ENCODE measurements around the gene NDUFAF2. TPM values are rescaled to one million over a fixed set of nuclear protein-coding genes. Genes with fewer than 3 reads are reported as not detected.
"Not testable (repeated sequence)": the region's sequence is repeated elsewhere in the genome, so short reads cannot be mapped to it uniquely, and the experiment has no call there.

NDUFAF2 gene
- polyA plus RNA-seq, 3 donors, result 24.9 to 82.8 (median 47.0) TPM

GRCh38 chr5:61187352-61187751 is 242.3 kb downstream of the NDUFAF2 start:
- not testable (repeated sequence) for H3K27ac ChIP-seq (ENCODE audit: low read depth, low read length)

- WGBS, 3 donors, result 93 to 95% (median 93%) methylated on average over 2 of the region's 2 CpGs
- not testable (repeated sequence) for H3K27ac ChIP-seq (ENCODE audit: low read depth, low read length)
These were observed 242.8 kb downstream of the NDUFAF2 start for GRCh38 chr5:61187826-61188225.

- WGBS, 3 donors, result 93 to 95% (median 94%) methylated on average over 2 of the region's 2 CpGs
- no peak overlapping the region for H3K27ac ChIP-seq (ENCODE audit: low read depth, low read length)
These were observed 253.6 kb downstream of the NDUFAF2 start for GRCh38 chr5:61198606-61199005.

GRCh38 chr5:61200582-61201155 is 255.7 kb downstream of the NDUFAF2 start:
- 89 to 90% (median 90%) methylated on average over 8 of the region's 8 CpGs for WGBS, 3 donors

GRCh38 chr5:61202213-61202612 is 257.2 kb downstream of the NDUFAF2 start:
- 88 to 93% (median 89%) methylated on average over 2 of the region's 2 CpGs for WGBS, 3 donors
- H3K27ac ChIP-seq (ENCODE audit: low read depth, low read length), result no peak overlapping the region

More at GRCh38 chr5:61200582-61201155, 255.7 kb downstream of the NDUFAF2 start:
- no peak overlapping the region for H3K27ac ChIP-seq (ENCODE audit: low read depth, low read length)

Other genes starting within 250 kb of the NDUFAF2 start
- gene DEPDC1B, start 245.0 kb upstream of the NDUFAF2 start, polyA plus RNA-seq, result under 1 TPM; 0.15 to 0.34 (median 0.22) TPM
- gene ELOVL7, start 100.9 kb upstream of the NDUFAF2 start, polyA plus RNA-seq, result 1 to 10 TPM; 1.1 to 4.6 (median 3.0) TPM
- gene ERCC8, start 135 bp upstream of the NDUFAF2 start, polyA plus RNA-seq, result 1 to 10 TPM; 2.5 to 6.2 (median 3.9) TPM
- gene SMIM15, start 217.3 kb downstream of the NDUFAF2 start, polyA plus RNA-seq, result 10 to 100 TPM; 16.1 to 30.1 (median 19.6) TPM

All from adipose tissue (tissue), 3 donors.